Colonic mucosa (tissue), 4 donors: ENCODE data around the gene SLC1A1. TPM values are rescaled to one million over a fixed set of nuclear protein-coding genes. Genes with fewer than 3 reads are reported as not detected.

Experiments
- DNase-seq: peaks from one replicate; pipeline ENCODE4 v3.0.0-alpha.2; 2020
- H3K27ac ChIP-seq: fragments of 200-600 bp; one replicate; pipeline ENCODE4 v1.8.0; 2021
- H3K27me3 ChIP-seq: fragments of 200-600 bp; one replicate; pipeline ENCODE4 v1.8.0; 2021
- H3K36me3 ChIP-seq: fragments of 200-600 bp; one replicate; pipeline ENCODE4 v1.8.0; 2021
- H3K4me1 ChIP-seq: fragments of 200-600 bp; one replicate; pipeline ENCODE4 v1.8.0; 2021; ENCODE audit warnings: mild to moderate bottlenecking
- H3K4me3 ChIP-seq: fragments of 200-600 bp; one replicate; pipeline ENCODE4 v1.8.0; 2021
- H3K9ac ChIP-seq, 2 donors: one replicate each; pipeline ENCODE4 v1.7.0; 2013; ENCODE audit warnings: control low read depth in 2 of 2, low read depth in 2 of 2, low read length in 2 of 2
- H3K9me3 ChIP-seq: fragments of 200-600 bp; one replicate; pipeline ENCODE4 v1.8.0; 2021
- CTCF ChIP-seq: fragments of 200-600 bp; IDR thresholded peaks from one replicate; pipeline ENCODE4 v1.8.0; 2022; ENCODE audit warnings: antibody characterized with exemption, mild to moderate bottlenecking
- intact Hi-C: fragments of 100-400 bp; cut with DNase I; formaldehyde crosslinking; loops from one replicate; pipeline ENCODE4 v1.14.1; 2022
- total RNA-seq, 2 donors: library from RNA; stranded (reverse); fragmentation: NEBNext Ultra II Directional in 1 of 2; extraction: Animal tissue kit (Norgen Biotek cat#: 25700) in 1 of 2; gene quantifications; one replicate each; pipeline ENCODE4 v1.2.1, GENCODE V29; 2021
- donor health status: healthy.
- donor health status: DM: no; HTN: no; CAD: no.
- donor health status: DM: no; HTN: no; CAD: no.

SLC1A1 gene
- total RNA-seq, 2 donors from 2014 or later, result 9.1 to 25.0 TPM

- no peak for TF ChIP-seq CTCF
- no peak overlapping the region for H3K27ac ChIP-seq
- intact Hi-C loops, result no loop called here
Measured at GRCh38 chr9:4503103-4503502, 12.8 kb downstream of the SLC1A1 start.

GRCh38 chr9:4504250-4504649 is 14.0 kb downstream of the SLC1A1 start:
- H3K27ac ChIP-seq, result no peak overlapping the region

More at GRCh38 chr9:4503103-4503502, 12.8 kb downstream of the SLC1A1 start:
- no peaks in the 10 kb centered on the region for H3K27me3 ChIP-seq
- H3K36me3 ChIP-seq, result no peaks in the 10 kb centered on the region
- no peak overlapping the region for H3K4me3 ChIP-seq
- H3K9ac ChIP-seq, result no peak overlapping the region
- H3K4me1 ChIP-seq, result no peaks in the 10 kb centered on the region
- H3K9me3 ChIP-seq, result no peaks in the 10 kb centered on the region
- DNase-seq, result no peak

DNA sequence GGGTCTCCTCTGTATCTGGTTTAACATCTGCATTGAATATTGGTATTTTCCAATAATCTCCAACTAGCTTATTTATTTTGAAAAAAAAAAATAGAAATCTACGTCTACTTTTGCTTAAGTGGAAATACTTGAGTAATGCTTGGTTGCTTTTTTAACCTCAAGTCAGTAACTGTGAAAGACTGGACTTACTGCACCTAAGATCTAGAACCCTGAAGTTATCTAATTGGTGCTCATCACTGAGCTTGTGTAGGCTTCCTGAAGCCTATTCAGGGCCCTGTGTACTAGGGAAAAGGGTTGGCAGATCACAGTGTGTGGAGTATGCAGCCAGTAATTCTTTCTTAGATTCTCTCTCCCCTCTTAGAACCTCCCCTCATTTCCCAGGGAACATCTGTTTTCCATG is 16.2 kb downstream of the SLC1A1 start:
- Histone ChIP-seq H3K27ac (no peak overlapping the region), H3K27me3 (no peaks in the 10 kb centered on the region), H3K9me3 (no peaks in the 10 kb centered on the region), H3K4me3 (no peak overlapping the region), H3K36me3 (no peaks in the 10 kb centered on the region), H3K9ac (no peak overlapping the region), H3K4me1 (peaks cover 6% of the 10 kb centered on the region)
- intact Hi-C loops, result no loop called here
- no peak for DNase-seq
- TF ChIP-seq CTCF, result no peak

More at GRCh38 chr9:4504250-4504649, 14.0 kb downstream of the SLC1A1 start:
- DNase-seq, result no peak
- Histone ChIP-seq H3K4me3 (no peak overlapping the region), H3K27me3 (no peaks in the 10 kb centered on the region), H3K36me3 (no peaks in the 10 kb centered on the region), H3K9ac (no peak overlapping the region), H3K4me1 (no peaks in the 10 kb centered on the region), H3K9me3 (no peaks in the 10 kb centered on the region)
- TF ChIP-seq CTCF, result no peak
- intact Hi-C loops, result no loop called here

DNA sequence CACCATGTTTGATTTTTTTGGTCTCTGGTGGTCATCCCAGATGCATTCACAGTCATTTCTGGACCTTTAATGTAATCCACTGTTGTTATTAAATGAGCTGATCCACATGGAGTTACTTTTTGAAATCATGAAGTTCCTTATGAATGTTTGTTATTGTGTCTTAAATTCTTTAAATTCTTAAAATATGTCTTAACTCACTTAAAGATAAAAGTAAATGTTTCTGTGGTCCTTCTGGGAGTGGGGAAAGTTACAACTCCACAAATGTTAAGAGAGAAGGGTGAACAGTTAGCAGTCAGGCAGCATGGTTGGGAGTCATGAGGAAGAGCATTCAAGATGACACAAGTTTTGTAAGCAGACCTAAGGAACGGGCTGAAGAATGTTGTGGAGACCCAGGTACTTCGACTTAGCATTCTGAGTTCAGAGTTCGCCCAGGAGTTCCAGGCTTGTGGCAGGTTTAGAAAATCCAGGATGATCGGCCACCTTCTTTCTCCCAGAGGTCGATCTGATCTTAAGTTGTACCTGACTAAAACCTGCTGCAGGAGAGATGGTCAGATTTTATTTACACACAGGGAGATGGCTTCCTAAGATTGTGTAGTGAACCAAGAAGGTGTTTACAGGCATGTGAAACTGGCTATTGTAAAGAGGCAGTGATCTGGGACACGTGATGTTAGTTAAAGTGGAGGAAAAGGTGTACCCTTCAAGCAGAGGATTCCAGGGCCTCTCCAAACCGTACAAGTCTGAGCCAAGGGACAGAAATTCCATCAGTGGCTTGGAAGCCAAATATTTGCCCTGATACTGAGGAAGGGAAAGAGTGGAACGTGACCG is 17.2 kb downstream of the SLC1A1 start:
- Histone ChIP-seq H3K36me3 (no peaks in the 10 kb centered on the region), H3K9ac (no peak overlapping the region), H3K4me1 (peaks cover 6% of the 10 kb centered on the region), H3K27ac (no peak overlapping the region), H3K27me3 (no peaks in the 10 kb centered on the region), H3K9me3 (no peaks in the 10 kb centered on the region), H3K4me3 (no peak overlapping the region)
- no peak for TF ChIP-seq CTCF
- no peak for DNase-seq
- intact Hi-C loops, result no loop called here

GRCh38 chr9:4508246-4508906 is 18.1 kb downstream of the SLC1A1 start:
- peaks cover 6% of the 10 kb centered on the region for H3K4me1 ChIP-seq
- no peak overlapping the region for H3K4me3 ChIP-seq
- H3K27ac ChIP-seq, result peak overlapping the region; percentile 9
- no peak for TF ChIP-seq CTCF
- intact Hi-C loops, result no loop called here
- H3K27me3 ChIP-seq, result no peaks in the 10 kb centered on the region
- no peaks in the 10 kb centered on the region for H3K9me3 ChIP-seq
- no peak for DNase-seq
- H3K36me3 ChIP-seq, result no peaks in the 10 kb centered on the region
- no peak overlapping the region for H3K9ac ChIP-seq
